Left lobe of liver (tissue), 2 donors: Measurements from ENCODE around the gene CSGALNACT2. TPM values are rescaled to one million over a fixed set of nuclear protein-coding genes. Genes with fewer than 3 reads are reported as not detected.
"Not testable (repeated sequence)": the region's sequence is repeated elsewhere in the genome, so short reads cannot be mapped to it uniquely, and the experiment has no call there.

ENCODE experiments used
- ATAC-seq: fragments of 200-7000 bp; cut with Tn5 transposase; one replicate; pipeline ENCODE4 v1.9.1; 2020; ENCODE audit warnings: mild to moderate bottlenecking, moderate library complexity
- DNase-seq: peaks from one replicate; pipeline ENCODE4 v3.0.0-alpha.2; 2020; ENCODE audit warnings: low spot score
- total RNA-seq: library from RNA; stranded (reverse); gene quantifications from one replicate; pipeline ENCODE4 v1.2.1, GENCODE V29; 2021
- donor health status: DM: no; HTN: no; CAD: no; lungs with moderate emphysema.
- donor health status: DM: no; HTN: yes; CAD: no.

Gene CSGALNACT2
- total RNA-seq, 1 donor from 2014 or later, result 5.5 TPM

GRCh38 chr10:43174969-43175368 lies 36.7 kb downstream of the CSGALNACT2 start:
- ATAC-seq, result peak; percentile 86
- peak; percentile 59 for DNase-seq

DNA sequence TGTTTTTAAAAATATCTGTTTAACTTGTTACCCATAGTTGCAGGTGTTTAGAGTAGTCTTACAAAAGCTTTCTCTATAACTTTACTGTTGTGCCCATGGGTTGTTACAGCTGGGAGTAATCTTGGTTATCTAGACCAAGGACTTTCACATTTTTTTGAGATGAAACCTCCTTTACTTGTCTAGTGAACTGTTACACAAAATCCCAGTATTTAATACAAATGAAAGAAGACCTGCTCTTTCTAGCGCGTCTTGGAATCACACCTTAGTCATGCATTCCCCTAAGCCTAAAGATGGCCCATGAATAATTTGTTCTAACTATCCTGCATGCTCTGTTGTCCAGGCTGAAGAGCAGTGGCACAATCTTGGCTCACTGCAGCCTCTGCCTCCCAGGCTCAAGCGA lies 38.0 kb downstream of the CSGALNACT2 start:
- DNase-seq (no peak), ATAC-seq (no peak)

DNA sequence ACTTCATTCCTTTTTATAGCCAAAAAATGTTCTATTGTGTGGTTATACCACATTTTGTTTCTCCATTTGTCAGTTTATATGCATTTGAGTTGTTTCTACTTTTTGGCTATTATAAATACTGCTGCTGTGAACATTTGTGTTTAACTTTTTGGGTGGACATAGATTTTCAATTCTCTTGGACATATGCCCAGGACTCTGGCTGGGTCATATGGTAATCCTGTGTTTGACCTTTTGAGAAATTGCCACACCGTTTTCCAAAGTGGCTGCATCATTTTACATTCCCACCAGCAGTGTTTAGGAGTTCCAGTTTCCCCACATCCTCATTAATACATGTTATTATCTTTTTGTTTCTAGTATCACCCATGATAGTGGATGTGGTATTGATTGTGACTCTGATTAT lies 39.4 kb downstream of the CSGALNACT2 start:
- peak; percentile 66 for ATAC-seq
- no peak for DNase-seq

DNA sequence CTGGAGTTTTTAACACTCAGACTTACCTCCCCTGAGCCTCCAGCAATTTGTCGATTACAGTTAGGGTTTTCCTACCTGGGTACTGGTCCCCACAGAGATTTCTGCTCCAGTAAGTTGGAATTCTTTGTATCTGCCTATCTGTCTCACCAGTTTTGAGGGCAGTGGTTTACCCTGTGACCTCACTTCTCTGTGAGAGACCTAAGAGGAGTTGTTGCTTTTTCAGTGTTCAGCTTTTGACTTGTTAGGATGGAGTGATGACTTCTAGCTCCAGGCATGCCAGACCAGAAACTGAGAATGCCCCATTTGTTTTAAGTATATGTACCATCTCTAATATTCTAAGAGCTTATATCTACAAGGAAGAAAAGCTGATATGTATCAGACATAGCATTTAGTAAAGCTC lies 42.9 kb downstream of the CSGALNACT2 start:
- no peak for DNase-seq
- ATAC-seq, result no peak

DNA sequence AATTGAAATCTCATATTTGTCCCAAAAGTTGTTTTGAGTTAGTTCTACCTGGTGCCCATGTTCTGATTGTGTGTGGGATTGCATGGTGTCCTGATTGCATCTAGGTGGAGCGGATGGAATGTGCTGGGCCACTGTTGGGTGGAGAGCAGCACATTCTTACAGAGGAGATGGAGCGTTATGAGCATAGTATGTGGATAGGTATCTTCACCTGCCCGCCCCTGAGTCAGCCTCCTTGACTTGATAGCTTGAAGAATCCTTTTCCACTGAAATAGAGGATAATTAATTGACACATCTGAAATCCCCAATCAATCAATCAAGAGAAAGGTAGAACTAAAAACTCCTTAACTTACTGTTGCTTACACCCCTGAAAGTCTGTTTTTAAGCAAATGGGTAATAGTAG lies 45.5 kb downstream of the CSGALNACT2 start:
- DNase-seq, ATAC-seq: not testable (repeated sequence)

DNA sequence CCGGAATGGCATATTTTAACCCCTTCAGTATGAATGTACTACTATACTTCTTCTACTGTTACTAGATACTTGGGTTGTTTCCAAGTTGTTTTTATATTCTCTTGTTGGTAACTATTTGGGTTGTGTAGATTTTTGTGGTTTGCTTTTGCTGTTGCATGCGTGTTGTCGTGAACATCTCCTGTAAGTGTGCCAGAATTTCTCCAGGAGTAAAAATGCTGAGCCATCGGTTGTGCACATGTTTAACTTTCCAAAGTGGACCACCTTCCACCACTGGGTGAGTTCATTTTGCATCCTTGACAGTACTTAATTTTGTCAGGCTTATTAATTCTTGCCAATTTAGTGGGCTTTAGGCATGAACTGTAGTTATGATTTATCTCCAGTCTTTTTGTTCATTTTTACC lies 47.9 kb downstream of the CSGALNACT2 start:
- ATAC-seq (no peak), DNase-seq (no peak)

DNA sequence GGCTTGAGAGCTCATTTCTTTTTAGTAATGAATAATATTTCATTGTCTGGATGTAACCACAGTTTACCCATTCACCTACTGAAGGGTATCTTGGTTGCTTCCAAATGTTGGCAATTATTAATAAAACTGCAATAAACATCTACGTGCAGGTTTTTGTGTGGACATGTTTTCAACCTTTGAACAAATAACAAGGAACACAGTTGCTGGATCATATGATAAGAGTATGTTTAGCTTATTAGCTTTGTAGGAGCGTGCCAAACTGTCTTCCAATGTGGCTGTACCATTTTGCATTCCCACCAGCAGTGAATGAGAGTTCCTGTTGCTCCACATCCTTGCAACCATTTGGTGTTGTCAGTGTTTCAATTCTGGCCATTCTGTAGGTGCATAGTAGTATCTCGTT lies 49.0 kb downstream of the CSGALNACT2 start:
- DNase-seq (no peak), ATAC-seq (no peak)

GRCh38 chr10:43188702-43189101 lies 50.5 kb downstream of the CSGALNACT2 start:
- no peak for ATAC-seq

DNA sequence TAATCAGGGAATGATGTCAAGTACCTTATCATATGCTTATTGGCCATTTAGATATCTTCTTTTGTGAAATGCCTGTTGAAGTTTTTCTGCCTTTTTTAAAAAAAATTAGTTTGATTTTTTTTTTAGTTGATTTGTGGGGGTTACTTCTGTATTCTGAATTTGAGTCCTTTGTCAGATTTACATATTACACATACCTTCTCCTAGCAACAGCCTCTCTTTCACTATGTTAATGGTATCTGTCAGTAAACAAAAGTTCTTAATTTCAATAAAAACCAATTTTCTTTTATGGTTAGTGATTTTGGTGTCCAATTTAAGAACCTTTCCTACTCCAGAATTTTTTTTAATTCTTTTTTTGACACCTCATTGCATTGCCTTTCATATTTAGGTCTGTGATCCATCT lies 52.0 kb downstream of the CSGALNACT2 start:
- ATAC-seq (no peak), DNase-seq (no peak)

More at GRCh38 chr10:43188702-43189101, 50.5 kb downstream of the CSGALNACT2 start:
- DNase-seq, result no peak

DNA sequence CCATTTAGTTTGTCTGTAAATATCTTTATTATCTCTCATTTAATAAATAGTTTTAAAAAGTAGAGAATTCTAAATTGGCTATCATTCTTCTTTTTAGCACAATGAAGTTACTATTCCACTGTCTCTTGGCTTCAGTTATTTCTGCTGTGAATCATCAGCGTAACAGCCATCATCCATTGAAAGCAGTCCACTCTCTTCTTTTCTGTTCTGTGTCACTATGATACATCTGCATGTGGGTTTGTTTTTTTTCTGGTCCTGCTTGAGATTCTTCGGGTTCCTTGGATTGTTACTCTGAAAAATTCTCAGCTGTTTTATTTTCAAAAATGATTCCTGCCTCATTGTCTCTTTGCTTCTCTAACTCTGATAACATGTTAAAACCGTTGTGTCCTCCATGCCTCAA lies 52.5 kb downstream of the CSGALNACT2 start:
- DNase-seq, result no peak
- ATAC-seq, result no peak

GRCh38 chr10:43192884-43193283 lies 54.6 kb downstream of the CSGALNACT2 start:
- ATAC-seq, result no peak
- DNase-seq, result no peak

DNA sequence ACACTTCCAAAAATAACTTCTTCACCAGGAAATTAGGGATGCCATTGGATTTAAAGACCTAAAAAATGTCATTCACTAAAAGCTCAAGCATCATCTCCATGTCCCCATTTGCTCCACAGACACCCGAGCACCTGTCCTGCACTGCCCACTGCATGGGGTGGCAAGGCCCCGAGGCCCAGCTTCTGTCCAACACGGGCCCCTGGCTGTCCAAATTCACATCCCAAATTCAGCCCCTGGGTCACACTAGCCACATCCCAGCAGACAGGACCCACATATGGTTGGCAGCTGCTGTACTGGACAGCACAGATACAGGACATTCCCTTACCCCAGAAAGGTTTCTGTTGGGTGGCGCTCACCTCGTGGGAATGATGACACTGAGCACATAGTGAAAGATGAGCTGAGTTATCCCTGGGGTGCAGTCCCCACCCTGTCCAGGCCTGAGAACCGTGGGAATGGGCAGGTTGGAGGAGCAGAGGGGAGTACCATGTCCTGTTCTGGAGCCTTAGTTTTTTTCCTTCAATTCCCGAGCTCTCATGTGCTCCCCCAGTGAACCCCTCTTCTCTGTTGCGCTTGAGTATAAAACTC lies 55.3 kb downstream of the CSGALNACT2 start:
- ATAC-seq (no peak), DNase-seq (no peak)

GRCh38 chr10:43194266-43194665 lies 56.0 kb downstream of the CSGALNACT2 start:
- ATAC-seq (no peak), DNase-seq (no peak)

DNA sequence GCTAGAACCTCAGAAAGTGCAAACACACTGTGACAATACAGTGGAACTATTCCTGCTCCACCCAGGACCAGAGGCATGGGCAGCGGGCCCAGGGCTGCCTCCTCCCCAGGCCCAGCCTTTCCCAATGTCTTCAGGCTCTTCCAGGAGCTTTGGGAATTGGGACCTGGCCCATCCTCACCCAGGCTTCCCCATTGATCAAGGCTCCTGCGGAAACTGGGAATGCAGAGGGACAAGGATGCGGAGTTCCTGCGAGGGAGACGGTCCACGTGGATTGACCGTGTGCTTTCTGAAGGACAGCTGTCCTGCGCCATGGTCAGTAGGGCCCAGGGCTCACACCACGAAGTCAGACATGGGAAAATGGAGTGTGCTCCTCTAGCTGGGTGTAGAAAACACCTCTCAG lies 56.6 kb downstream of the CSGALNACT2 start:
- no peak for DNase-seq
- no peak for ATAC-seq

- DNase-seq (no peak), ATAC-seq (no peak)
Observed at GRCh38 chr10:43195557-43195956, 57.3 kb downstream of the CSGALNACT2 start.

DNA sequence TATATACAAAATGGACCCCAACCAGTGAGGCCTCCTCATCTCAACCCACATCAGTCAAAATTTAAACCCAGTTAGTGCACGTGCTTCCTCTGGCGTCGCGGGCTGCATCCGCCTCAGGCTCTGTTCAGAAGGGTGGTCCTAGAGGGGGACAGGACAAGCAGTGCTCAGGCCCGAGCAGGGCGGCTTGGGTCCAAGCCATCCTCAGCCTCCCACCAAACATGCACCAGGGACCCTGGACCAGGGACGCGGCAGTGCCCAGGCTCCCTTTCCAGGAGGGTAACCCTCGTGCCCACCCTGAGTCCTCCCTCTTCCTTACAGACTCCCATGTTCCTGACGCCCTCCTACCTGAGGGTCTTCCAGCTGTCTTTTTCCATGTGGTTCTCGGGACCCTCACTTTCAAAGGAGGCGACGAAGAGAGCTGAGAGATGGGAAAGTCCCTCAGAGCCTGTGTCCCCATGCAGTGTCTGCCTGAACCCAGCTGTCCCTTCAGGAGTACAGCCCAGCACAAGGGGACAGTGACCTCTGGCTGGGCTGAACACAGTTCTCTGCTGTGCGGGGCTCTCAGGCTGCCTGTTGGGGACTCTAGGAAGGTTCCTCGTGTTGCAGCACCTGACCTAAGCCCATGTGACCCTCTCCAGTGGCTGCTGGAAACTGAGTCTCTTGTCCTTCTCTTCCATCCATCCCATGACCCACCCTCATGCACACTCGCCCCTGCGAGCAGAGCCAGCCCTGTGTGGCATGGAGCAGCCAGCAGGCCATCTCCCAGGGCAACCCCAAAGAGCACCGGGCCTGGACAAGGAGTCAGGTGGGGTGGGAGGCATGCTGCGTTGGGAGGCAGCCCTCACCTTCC lies 58.1 kb downstream of the CSGALNACT2 start:
- DNase-seq, result no peak
- ATAC-seq, result peak; percentile 33

DNA sequence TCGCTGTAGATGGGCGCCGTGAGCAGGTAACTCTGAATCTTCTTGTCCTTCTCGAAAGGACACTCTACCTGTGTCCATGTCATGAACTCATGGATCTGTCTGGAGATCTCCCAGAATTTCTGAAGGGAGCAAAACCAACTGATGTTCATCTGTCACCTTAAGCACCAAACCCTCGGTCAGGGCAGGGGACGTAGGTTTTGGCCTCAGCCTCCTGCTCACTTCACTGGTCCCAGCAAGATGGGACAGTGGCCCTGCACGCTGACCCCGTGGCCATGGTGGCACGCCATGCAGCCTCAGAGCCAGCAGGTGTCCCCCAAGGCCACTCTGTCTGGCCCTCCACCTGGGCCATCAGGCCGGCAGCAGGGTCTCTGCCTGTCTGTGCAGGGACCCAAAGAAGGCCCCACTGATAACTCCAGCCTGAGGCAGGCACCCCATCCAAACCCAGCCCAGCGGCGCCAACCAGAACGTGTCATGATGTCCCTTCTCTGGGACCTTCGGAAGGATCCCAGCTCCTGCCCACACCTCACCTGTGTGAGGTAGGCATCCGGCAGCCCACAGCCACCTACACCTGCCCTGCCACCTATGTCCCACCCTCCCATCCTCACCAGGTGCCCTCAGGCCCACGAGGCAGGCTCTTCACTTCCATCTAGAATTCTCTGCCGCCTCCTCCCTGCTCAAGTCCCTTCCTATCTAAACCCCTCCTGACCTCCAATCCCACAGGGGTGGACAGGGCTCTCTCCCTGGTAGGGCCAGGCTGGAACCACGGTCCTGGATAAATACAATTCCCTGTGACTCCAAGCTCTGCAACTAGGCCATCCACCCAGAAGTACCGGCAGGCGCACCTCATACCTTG lies 59.0 kb downstream of the CSGALNACT2 start:
- no peak for ATAC-seq
- DNase-seq, result peak; percentile 39

DNA sequence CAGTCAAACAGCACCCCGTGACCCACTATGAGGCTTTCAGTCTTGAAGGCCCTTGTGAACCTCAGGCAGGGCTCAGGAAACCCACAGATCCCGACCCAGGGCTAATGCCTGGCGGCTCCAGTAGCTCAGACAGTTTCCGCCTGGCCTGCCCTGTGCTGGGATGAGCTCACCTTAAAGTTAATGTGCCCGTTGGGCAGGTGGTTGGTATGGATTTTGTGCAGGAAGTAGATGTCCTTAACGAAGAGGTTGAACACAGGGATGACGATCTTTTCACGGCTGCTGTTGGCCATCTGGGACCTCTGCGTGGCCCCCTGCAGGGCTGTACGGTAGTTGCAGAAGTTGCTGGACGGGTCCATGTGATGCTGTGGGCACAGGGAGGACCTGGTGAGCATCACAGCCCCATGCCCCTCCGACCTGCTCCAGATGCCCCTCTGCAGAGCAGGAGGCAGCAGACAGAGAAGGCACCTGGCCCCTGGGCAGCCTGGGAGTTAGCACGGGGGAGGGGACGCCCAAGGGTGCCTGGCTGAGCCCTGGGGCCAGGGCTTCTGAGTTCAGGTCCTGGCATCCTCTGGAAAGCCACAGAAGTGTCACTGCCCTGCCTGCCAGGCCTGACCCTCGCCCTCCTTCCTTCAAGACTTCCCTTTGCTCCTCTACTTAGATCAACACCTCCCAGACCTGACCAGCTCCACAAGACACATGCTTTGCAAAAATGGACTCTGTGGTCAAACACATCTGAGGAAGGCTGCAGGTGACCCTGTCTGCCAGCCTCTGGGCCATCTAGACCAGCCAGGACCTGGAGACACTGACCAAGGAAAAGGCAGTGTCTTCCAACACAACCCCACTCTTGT lies 59.8 kb downstream of the CSGALNACT2 start:
- DNase-seq (no peak), ATAC-seq (no peak)

GRCh38 chr10:43198682-43199005 lies 60.4 kb downstream of the CSGALNACT2 start:
- DNase-seq (no peak), ATAC-seq (no peak)

DNA sequence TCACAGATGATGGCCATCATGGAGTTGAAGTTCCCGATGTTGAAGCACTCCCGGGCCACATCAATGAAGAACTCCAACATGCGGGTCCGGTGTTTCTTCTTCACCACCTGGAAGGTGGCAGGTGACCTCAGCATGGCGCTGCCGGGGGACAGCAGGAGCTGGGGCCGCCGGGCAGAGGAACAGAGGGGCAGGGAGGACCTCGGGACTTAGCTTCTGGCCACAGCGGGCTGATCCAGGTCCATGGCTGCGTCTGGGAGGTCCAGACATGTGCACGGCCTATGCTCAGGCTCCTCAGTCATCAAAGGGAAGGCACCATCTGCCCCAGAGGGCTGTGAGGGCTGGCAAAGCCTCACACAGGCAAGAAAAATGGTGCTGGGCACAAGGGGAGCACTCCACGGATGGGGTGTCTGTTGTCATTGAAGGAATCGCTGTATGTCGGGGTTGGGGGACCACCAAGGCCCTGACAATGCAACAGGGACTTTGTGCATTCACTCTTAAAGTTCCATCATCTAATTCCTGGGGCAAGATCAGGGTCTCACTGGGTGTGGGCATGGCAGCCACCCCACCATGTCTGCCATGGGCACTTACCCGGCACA lies 60.9 kb downstream of the CSGALNACT2 start:
- DNase-seq (no peak), ATAC-seq (no peak)
